ENCODE data around the gene PRR12. TPM values are rescaled to one million over a fixed set of nuclear protein-coding genes. Genes with fewer than 3 reads are reported as not detected.

Gene PRR12
- total RNA-seq, 6 donors from 2014 or later = 12.6 to 51.9 (median 33.7) TPM

DNA sequence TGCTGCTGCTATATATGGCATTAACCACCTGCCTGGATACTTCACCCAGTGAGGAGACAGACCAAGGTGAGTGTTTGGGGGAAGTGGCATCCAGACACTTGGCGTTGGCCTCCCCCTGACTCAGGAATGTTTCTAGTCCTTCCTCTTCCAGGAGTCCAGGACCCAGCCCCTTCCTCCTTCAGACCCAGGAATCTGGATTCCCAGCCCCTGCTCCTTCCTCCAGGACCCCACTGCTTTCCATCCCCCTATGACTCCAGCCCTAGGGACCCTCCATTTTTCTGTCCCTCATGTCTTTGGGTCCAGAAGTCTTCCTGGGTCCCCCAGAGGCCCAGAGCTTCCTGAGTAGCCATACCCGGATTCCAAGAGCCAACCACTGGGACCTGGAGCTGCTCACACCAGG lies 7.7 kb upstream of the PRR12 start:
- no peaks in the 10 kb centered on the region for H3K9me3 ChIP-seq
- H3K27me3 ChIP-seq = no peaks in the 10 kb centered on the region
- no peaks in the 10 kb centered on the region for H3K36me3 ChIP-seq
- 32 to 59% methylated on average over 2 of the region's 2 CpGs for WGBS, 2 donors
- H3K4me3 ChIP-seq = no peak overlapping the region
- peaks cover 17 to 29% (median 20%) of the 10 kb centered on the region in 4 donors for H3K4me1 ChIP-seq
- no peak overlapping the region for H3K27ac ChIP-seq
- no peak for ATAC-seq (ENCODE audit: low FRiP score in 2 of 2)
- TF ChIP-seq CTCF (IDR thresholded peaks at IDR 0.05) = no peak
- TF ChIP-seq POLR2A (IDR thresholded peaks at IDR 0.05) = no peak
- TF ChIP-seq POLR2AphosphoS5 (IDR thresholded peaks at IDR 0.05) = no peak
- no peak for TF ChIP-seq EP300 (IDR thresholded peaks at IDR 0.05)
- DNase-seq = no peak

DNA sequence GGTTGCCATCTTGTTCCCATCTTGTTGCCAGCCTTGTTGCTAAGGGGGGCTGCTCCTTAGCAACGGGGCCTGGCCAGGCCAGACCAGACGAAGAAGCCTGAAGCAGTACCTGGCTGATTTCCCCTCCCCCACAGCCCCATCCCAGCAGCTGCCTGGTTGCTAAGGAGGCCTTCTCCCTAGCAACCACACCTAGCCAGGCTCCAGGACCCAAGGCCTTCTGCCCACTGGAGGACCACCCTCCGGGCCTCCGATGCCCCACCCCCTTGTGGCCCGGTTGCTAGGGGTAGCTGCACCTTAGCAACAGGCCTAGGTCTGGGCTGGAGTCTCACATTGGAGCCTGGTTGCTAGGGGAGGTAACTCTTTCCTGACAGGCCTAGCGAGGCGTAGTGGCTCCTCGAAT lies 6.0 kb upstream of the PRR12 start:
- Histone ChIP-seq H3K4me3 (no peak overlapping the region), H3K27ac (no peak overlapping the region), H3K4me1 (peaks cover 7 to 17% (median 13%) of the 10 kb centered on the region in 4 donors), H3K9me3 (no peaks in the 10 kb centered on the region), H3K27me3 (no peaks in the 10 kb centered on the region), H3K36me3 (no peaks in the 10 kb centered on the region)
- no peak for DNase-seq
- no peak for ATAC-seq (ENCODE audit: low FRiP score in 2 of 2)
- WGBS, 2 donors = 74% methylated on average over 8 of the region's 8 CpGs; no CpG with 5 or more reads in 1 of the 2 donors
- no peak for TF ChIP-seq EP300 (IDR thresholded peaks at IDR 0.05)
- no peak for TF ChIP-seq POLR2AphosphoS5 (IDR thresholded peaks at IDR 0.05)
- no peak for TF ChIP-seq POLR2A (IDR thresholded peaks at IDR 0.05)
- TF ChIP-seq CTCF (IDR thresholded peaks at IDR 0.05) = no peak

DNA sequence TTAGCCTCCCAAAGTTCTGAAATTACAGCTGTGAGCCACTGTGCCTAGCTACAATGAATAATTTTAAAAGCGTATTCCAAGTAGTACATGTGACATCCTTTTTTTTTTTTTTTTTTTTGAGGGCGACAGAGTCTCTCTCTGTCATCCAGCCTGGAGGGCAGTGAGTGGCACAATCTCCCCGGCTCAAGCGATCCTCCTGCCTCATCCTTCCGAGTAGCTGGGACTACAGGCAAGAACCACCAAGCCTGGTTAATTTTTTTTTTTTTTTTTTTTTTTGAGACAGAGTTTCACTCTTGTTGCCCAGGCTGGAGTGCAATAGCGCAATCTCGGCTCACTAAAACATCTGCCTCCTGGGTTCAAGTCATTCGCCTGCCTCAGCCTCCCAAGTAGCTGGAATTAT lies 3.8 kb upstream of the PRR12 start:
- H3K36me3 ChIP-seq = no peaks in the 10 kb centered on the region
- TF ChIP-seq CTCF (IDR thresholded peaks at IDR 0.05) (no peak), POLR2A (IDR thresholded peaks at IDR 0.05) (no peak), EP300 (IDR thresholded peaks at IDR 0.05) (no peak), POLR2AphosphoS5 (IDR thresholded peaks at IDR 0.05) (no peak)
- DNase-seq (no peak), ATAC-seq (ENCODE audit: low FRiP score in 2 of 2) (no peak)
- no peaks in the 10 kb centered on the region for H3K27me3 ChIP-seq
- no peaks in the 10 kb centered on the region for H3K9me3 ChIP-seq
- peaks cover 0 to 13% (median 8%) of the 10 kb centered on the region in 4 donors for H3K4me1 ChIP-seq
- H3K4me3 ChIP-seq = no peak overlapping the region
- 82 to 89% methylated on average over 8 of the region's 8 CpGs for WGBS, 2 donors
- H3K27ac ChIP-seq = no peak overlapping the region

DNA sequence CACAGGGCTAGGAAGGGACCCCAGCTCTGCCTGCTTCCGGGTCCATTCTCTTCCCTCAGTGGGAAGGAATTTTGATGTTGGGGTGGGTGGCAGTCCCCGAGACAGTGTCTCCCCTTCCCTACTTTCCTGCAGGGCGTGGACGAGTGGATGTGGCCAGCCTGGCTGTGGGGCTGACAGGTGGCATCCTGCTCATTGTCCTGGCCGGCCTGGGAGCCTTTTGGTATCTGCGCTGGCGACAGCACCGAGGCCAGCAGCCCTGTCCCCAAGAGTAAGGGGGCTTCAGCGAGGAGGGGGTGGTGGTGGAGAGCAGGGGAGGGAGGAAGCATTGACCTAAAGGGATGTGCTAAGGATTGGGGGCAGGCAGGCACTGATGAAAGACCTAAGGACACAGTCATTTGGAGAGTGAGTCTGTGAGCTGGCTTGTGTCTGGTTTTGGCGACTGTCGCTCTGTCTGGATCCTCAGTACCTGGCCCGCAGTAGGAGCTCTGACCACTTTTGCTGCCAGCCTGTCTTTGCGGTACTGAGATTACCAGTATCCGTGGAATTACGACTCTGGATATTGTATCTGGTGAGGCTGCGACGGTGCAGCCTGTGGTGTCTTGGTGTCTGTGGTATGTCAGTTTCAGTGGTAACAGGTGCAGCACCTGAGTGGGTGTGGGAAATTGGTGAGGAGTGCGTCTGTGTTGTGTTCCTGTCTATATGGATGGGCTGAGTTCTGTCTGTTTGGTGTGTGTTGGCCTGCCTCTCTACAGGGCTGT lies 2.4 kb upstream of the PRR12 start:
- no peaks in the 10 kb centered on the region for H3K9me3 ChIP-seq
- H3K27ac ChIP-seq = no peak overlapping the region

More for the DNA sequence above, 2.4 kb upstream of the PRR12 start:
- Histone ChIP-seq H3K4me3 (no peak overlapping the region), H3K4me1 (peaks cover 11 to 26% (median 20%) of the 10 kb centered on the region in 4 donors), H3K36me3 (no peaks in the 10 kb centered on the region), H3K27me3 (no peaks in the 10 kb centered on the region)
- TF ChIP-seq CTCF (IDR thresholded peaks at IDR 0.05) (no peak), POLR2AphosphoS5 (IDR thresholded peaks at IDR 0.05) (no peak), EP300 (IDR thresholded peaks at IDR 0.05) (no peak), POLR2A (IDR thresholded peaks at IDR 0.05) (no peak)
- DNase-seq = peak in 1 of 2 donors; percentile 46
- WGBS, 2 donors = 78 to 87% methylated on average over 17 to 18 of the region's 18 CpGs
- no peak for ATAC-seq (ENCODE audit: low FRiP score in 2 of 2)

Data from upper lobe of left lung (tissue), 6 donors.